ENCODE results near the gene UNC5B. TPM values are rescaled to one million over a fixed set of nuclear protein-coding genes. Genes with fewer than 3 reads are reported as not detected.
A peak's percentile ranks its signal among the peaks of the same experiment; 100 is the strongest.

The UNC5B gene
- total RNA-seq, 1 experiment from 2014 or later = 80.5 TPM

DNA sequence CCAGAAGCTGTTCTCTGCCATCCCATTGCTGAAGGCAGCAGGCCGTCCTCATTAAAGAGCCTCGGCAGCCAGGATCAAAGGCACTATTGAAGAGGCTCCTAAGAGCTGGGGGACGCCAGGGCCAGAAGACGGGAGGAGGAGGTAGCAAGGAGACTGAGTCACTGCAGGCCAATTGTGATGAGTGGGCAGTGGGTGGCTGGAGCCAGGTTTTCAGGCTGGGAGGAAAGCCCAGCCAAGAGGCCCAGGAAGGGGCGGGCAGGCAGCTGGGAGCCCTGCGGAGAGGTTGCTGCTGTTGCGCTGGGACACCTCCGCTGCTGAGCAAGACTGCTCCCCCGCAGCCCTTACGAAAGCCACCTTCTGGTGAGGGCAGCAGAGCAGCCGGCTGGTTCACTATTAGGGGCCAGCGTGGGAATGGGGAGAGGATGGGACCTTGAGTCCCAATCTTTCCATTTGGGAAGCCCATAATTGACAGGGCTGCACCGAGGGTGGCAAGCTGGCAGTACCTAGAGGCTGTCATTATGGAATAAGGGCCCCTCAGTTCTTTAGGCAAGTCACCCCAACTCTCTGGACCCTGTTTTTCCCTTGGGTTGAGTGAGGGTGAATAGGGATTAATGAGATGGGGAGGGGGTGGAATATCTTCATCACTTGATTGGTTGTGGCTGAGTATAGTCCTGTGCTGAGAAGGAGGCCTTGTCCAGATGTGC lies 48.4 kb downstream of the UNC5B start:
- intact Hi-C loops (cut with micrococcal nuclease) = loop anchor here (2.0 kb wide), 1 partner anchor 16 kb away; no protein-coding TSS in a partner anchor
- TSS peak; percentile 16 for BruUV-seq (replicated peaks)
- H3K36me3 Mint-ChIP-seq (ENCODE audit: insufficient read depth, unreplicated experiment) = no peaks in the 10 kb centered on the region
- no peaks in the 10 kb centered on the region for H3K9me3 Mint-ChIP-seq (ENCODE audit: unreplicated experiment)
- H3K4me1 Mint-ChIP-seq (ENCODE audit: insufficient read depth, unreplicated experiment) = peaks cover 46% of the 10 kb centered on the region
- POLR2A ChIA-PET = interaction anchor here (0.8 to 8.7 kb wide), 8 partner anchors 9 to 52 kb away, joined by 3 to 123 read pairs (median 8); partner anchors contain the start of gene UNC5B
- peak; percentile 93 for DNase-seq (ENCODE audit: unreplicated experiment)
- H3K27me3 Mint-ChIP-seq (ENCODE audit: insufficient read depth, unreplicated experiment) = no peaks in the 10 kb centered on the region
- H3K4me3 Mint-ChIP-seq (ENCODE audit: unreplicated experiment) = peak overlapping the region; percentile 28
- CTCF ChIA-PET = interaction anchor here (0.7 to 3.5 kb wide), 7 partner anchors 14 to 358 kb away, joined by 3 to 22 read pairs (median 4); no protein-coding TSS in a partner anchor
- H3K27ac Mint-ChIP-seq (ENCODE audit: low read depth, unreplicated experiment) = peak overlapping the region; percentile 90
- TF ChIP-seq, protein P1, sequence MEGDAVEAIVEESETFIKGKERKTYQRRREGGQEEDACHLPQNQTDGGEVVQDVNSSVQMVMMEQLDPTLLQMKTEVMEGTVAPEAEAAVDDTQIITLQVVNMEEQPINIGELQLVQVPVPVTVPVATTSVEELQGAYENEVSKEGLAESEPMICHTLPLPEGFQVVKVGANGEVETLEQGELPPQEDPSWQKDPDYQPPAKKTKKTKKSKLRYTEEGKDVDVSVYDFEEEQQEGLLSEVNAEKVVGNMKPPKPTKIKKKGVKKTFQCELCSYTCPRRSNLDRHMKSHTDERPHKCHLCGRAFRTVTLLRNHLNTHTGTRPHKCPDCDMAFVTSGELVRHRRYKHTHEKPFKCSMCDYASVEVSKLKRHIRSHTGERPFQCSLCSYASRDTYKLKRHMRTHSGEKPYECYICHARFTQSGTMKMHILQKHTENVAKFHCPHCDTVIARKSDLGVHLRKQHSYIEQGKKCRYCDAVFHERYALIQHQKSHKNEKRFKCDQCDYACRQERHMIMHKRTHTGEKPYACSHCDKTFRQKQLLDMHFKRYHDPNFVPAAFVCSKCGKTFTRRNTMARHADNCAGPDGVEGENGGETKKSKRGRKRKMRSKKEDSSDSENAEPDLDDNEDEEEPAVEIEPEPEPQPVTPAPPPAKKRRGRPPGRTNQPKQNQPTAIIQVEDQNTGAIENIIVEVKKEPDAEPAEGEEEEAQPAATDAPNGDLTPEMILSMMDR (IDR thresholded peaks at IDR 0.05; ENCODE audit: unreplicated experiment) = no peak

DNA sequence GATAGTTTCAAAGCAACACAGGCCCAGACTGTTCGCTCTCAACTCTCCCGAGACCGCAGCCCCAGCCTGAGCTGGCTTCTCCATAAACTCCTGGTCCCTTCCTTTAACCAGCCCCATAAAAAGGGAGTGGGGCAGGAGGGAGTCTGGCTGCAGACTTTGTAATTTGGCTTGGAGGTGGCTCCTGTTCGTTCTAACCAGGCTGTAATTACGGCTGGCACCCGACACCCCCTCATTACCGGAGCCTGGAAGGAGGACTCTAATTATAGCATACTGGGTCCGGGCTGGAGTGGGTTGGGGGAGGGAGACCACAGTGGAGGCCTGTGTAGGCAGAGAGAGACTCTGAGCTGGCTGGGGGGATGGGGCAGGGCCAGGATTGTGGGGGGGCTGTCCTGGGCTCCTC lies 49.7 kb downstream of the UNC5B start:
- intact Hi-C loops (cut with micrococcal nuclease) = no loop called here
- Mint-ChIP-seq H3K27me3 (ENCODE audit: insufficient read depth, unreplicated experiment) (no peaks in the 10 kb centered on the region), H3K4me1 (ENCODE audit: insufficient read depth, unreplicated experiment) (peaks cover 40% of the 10 kb centered on the region), H3K27ac (ENCODE audit: low read depth, unreplicated experiment) (no peak overlapping the region), H3K4me3 (ENCODE audit: unreplicated experiment) (no peak overlapping the region), H3K9me3 (ENCODE audit: unreplicated experiment) (no peaks in the 10 kb centered on the region), H3K36me3 (ENCODE audit: insufficient read depth, unreplicated experiment) (no peaks in the 10 kb centered on the region)
- ChIA-PET CTCF (no interaction called here), POLR2A (interaction anchor here (3.3 to 8.7 kb wide), 2 partner anchors 15 to 49 kb away, joined by 25 to 123 read pairs; partner anchors contain the start of gene UNC5B)
- TF ChIP-seq, protein P1 (IDR thresholded peaks at IDR 0.05; ENCODE audit: unreplicated experiment) = no peak
- BruUV-seq (replicated peaks) = no TSS peak
- no peak for DNase-seq (ENCODE audit: unreplicated experiment)

DNA sequence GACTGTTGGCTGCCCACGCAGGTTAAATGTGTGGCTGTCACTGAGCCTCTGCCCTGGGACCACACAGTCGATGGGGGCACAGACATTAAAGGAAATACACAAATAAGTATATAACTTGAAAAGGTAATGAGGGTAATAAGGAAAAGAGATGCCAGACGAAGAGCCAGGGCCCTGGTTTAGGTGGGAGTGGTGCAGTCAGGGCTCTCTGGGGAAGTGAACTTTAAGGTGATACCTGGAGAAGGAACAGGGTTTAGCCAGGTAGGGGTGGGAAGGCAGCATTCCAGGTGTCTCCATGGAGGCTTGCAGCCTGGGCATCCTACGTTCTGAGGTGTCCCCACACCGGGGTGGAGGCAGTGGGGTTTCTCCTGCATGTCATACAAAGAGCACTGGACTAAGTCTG lies 50.4 kb downstream of the UNC5B start:
- Mint-ChIP-seq H3K4me1 (ENCODE audit: insufficient read depth, unreplicated experiment) (peaks cover 43% of the 10 kb centered on the region), H3K4me3 (ENCODE audit: unreplicated experiment) (no peak overlapping the region), H3K36me3 (ENCODE audit: insufficient read depth, unreplicated experiment) (no peaks in the 10 kb centered on the region), H3K27me3 (ENCODE audit: insufficient read depth, unreplicated experiment) (no peaks in the 10 kb centered on the region), H3K9me3 (ENCODE audit: unreplicated experiment) (no peaks in the 10 kb centered on the region), H3K27ac (ENCODE audit: low read depth, unreplicated experiment) (peak overlapping the region; percentile 23)
- ChIA-PET CTCF (interaction anchor here (1.0 to 1.2 kb wide), 2 partner anchors 54 to 338 kb away, joined by 3 to 4 read pairs; no protein-coding TSS in a partner anchor), POLR2A (interaction anchor here (0.6 to 8.7 kb wide), 2 partner anchors 16 to 1083 kb away, joined by 5 to 123 read pairs; no protein-coding TSS in a partner anchor)
- TF ChIP-seq, protein P1 (IDR thresholded peaks at IDR 0.05; ENCODE audit: unreplicated experiment) = no peak
- DNase-seq (ENCODE audit: unreplicated experiment) = no peak
- BruUV-seq (replicated peaks) = no TSS peak
- intact Hi-C loops (cut with micrococcal nuclease) = no loop called here

DNA sequence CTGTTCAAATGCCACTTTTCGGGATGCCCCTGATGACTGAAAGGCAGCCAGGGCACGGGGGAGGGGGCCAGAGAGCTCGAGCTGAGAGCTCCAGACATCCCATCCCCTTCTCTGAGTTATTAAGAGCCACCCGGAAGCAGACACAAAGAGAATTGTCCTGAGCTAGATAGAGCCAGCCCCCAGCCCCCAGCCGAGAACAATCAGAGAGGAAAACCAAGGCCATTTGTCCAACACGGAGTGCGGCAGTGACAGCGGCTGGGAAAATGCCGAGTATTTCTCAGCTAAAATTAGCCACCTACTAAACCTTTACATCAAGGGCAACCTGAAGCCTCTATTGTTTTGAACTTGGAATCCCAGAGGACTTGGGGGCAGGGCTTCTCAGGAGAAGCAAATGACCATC lies 51.0 kb downstream of the UNC5B start:
- no TSS peak for BruUV-seq (replicated peaks)
- CTCF ChIA-PET = interaction anchor here (1.0 to 1.2 kb wide), 2 partner anchors 54 to 338 kb away, joined by 3 to 4 read pairs; no protein-coding TSS in a partner anchor
- H3K4me1 Mint-ChIP-seq (ENCODE audit: insufficient read depth, unreplicated experiment) = peaks cover 48% of the 10 kb centered on the region

More for the DNA sequence above, 51.0 kb downstream of the UNC5B start:
- Mint-ChIP-seq H3K27ac (ENCODE audit: low read depth, unreplicated experiment) (peak overlapping the region; percentile 23), H3K9me3 (ENCODE audit: unreplicated experiment) (no peaks in the 10 kb centered on the region), H3K36me3 (ENCODE audit: insufficient read depth, unreplicated experiment) (no peaks in the 10 kb centered on the region), H3K27me3 (ENCODE audit: insufficient read depth, unreplicated experiment) (no peaks in the 10 kb centered on the region), H3K4me3 (ENCODE audit: unreplicated experiment) (no peak overlapping the region)
- POLR2A ChIA-PET = interaction anchor here (0.6 to 8.7 kb wide), 5 partner anchors 17 to 1083 kb away, joined by 3 to 123 read pairs (median 5); partner anchors contain the start of gene UNC5B
- TF ChIP-seq, protein P1 (IDR thresholded peaks at IDR 0.05; ENCODE audit: unreplicated experiment) = no peak
- no peak for DNase-seq (ENCODE audit: unreplicated experiment)
- intact Hi-C loops (cut with micrococcal nuclease) = no loop called here

All from MCF 10A (cell line).